Measurements from ENCODE around the gene MC3R. TPM values are rescaled to one million over a fixed set of nuclear protein-coding genes. Genes with fewer than 3 reads are reported as not detected.
"Not testable (repeated sequence)": the region's sequence is repeated elsewhere in the genome, so short reads cannot be mapped to it uniquely, and the experiment has no call there.

The MC3R gene
- total RNA-seq (ENCODE audit: insufficient read depth, low replicate concordance), result not detected

- peak; percentile 36 for DNase-seq (ENCODE audit: low spot score)
These were observed at the start of gene MC3R for GRCh38 chr20:56247954-56248782. TSS of gene MC3R (plus strand) at chr20:56248732. CDS start at chr20:56248844, 112 bp downstream.

- DNase-seq (ENCODE audit: low spot score), result no peak
These were observed 48.1 kb upstream of the MC3R start for GRCh38 chr20:56200456-56200855.

GRCh38 chr20:56202493-56203077 is 45.9 kb upstream of the MC3R start:
- peak; percentile 50 for DNase-seq (ENCODE audit: low spot score)

GRCh38 chr20:56204206-56204605 is 44.3 kb upstream of the MC3R start:
- DNase-seq (ENCODE audit: low spot score), result no peak

GRCh38 chr20:56205346-56205745 is 43.2 kb upstream of the MC3R start:
- peak; percentile 81 for DNase-seq (ENCODE audit: low spot score)

GRCh38 chr20:56207656-56208055 is 40.9 kb upstream of the MC3R start:
- no peak for DNase-seq (ENCODE audit: low spot score)

- DNase-seq (ENCODE audit: low spot score), result no peak
These were observed 40.4 kb upstream of the MC3R start for GRCh38 chr20:56208121-56208520.

GRCh38 chr20:56211051-56211450 is 37.5 kb upstream of the MC3R start:
- DNase-seq (ENCODE audit: low spot score), result no peak

- peak; percentile 39 for DNase-seq (ENCODE audit: low spot score)
These were observed 36.4 kb upstream of the MC3R start for GRCh38 chr20:56212091-56212490.

- no peak for DNase-seq (ENCODE audit: low spot score)
These were observed 35.2 kb upstream of the MC3R start for GRCh38 chr20:56213321-56213720.

GRCh38 chr20:56215115-56215514 is 33.4 kb upstream of the MC3R start:
- no peak for DNase-seq (ENCODE audit: low spot score)

GRCh38 chr20:56217829-56218228 is 30.7 kb upstream of the MC3R start:
- no peak for DNase-seq (ENCODE audit: low spot score)

- DNase-seq (ENCODE audit: low spot score), result not testable (repeated sequence)
These were observed 27.3 kb upstream of the MC3R start for GRCh38 chr20:56221186-56221585.

GRCh38 chr20:56222201-56222600 is 26.3 kb upstream of the MC3R start:
- no peak for DNase-seq (ENCODE audit: low spot score)

- DNase-seq (ENCODE audit: low spot score), result no peak
These were observed 25.6 kb upstream of the MC3R start for GRCh38 chr20:56222945-56223344.

- no peak for DNase-seq (ENCODE audit: low spot score)
These were observed 25.2 kb upstream of the MC3R start for GRCh38 chr20:56223352-56223751.

GRCh38 chr20:56228021-56228420 is 20.5 kb upstream of the MC3R start:
- DNase-seq (ENCODE audit: low spot score), result peak; percentile 63

- DNase-seq (ENCODE audit: low spot score), result peak; percentile 83
These were observed 18.7 kb upstream of the MC3R start for GRCh38 chr20:56229812-56230211.

GRCh38 chr20:56234110-56234509 is 14.4 kb upstream of the MC3R start:
- DNase-seq (ENCODE audit: low spot score), result no peak

- peak; percentile 66 for DNase-seq (ENCODE audit: low spot score)
These were observed 11.2 kb upstream of the MC3R start for GRCh38 chr20:56237335-56237734.

- peak; percentile 10 for DNase-seq (ENCODE audit: low spot score)
These were observed 4.3 kb upstream of the MC3R start for GRCh38 chr20:56244259-56244658.

GRCh38 chr20:56245761-56246160 is 2.8 kb upstream of the MC3R start:
- DNase-seq (ENCODE audit: low spot score), result no peak
